Ectodermal cell (in vitro differentiated cells): ENCODE results near the gene PCSK5.

ENCODE experiments used
- H3K27ac ChIP-seq: 2 replicates; pipeline ENCODE4 v1.7.0; 2013; ENCODE audit warnings: mild to moderate bottlenecking, low read depth, low read length; ENCODE audit not compliant: insufficient read depth, poor library complexity, severe bottlenecking
- H3K27me3 ChIP-seq: 2 replicates; pipeline ENCODE4 v1.7.0; 2013; ENCODE audit warnings: mild to moderate bottlenecking, low read length; ENCODE audit not compliant: insufficient read depth, control insufficient read depth, poor library complexity, severe bottlenecking
- H3K36me3 ChIP-seq: one replicate; pipeline ENCODE4 v1.7.0; 2013; ENCODE audit warnings: low read length; ENCODE audit not compliant: control insufficient read depth, insufficient read depth
- H3K4me1 ChIP-seq: one replicate; pipeline ENCODE4 v1.7.0; 2013; ENCODE audit warnings: low read length; ENCODE audit not compliant: control insufficient read depth, insufficient read depth
- H3K4me3 ChIP-seq: 2 replicates; pipeline ENCODE4 v1.7.0; 2013; ENCODE audit warnings: low read depth, low read length, control low read depth; ENCODE audit not compliant: insufficient read depth
- H3K9me3 ChIP-seq: 2 replicates; pipeline ENCODE4 v1.7.0; 2013; ENCODE audit warnings: mild to moderate bottlenecking, low read length, moderate library complexity; ENCODE audit not compliant: control insufficient read depth
- WGBS, 2 experiments: methylation state at CpG; one replicate each; pipeline ENCODE4 v1.1.7; 2013; ENCODE audit warnings: missing lambda C conversion rate in 2 of 2; 5-methylcytosine and 5-hydroxymethylcytosine counted together

PCSK5 gene

GRCh38 chr9:76101075-76101474 lies 210.6 kb downstream of the PCSK5 start:
- Histone ChIP-seq H3K4me1 (no peaks in the 10 kb centered on the region), H3K9me3 (no peaks in the 10 kb centered on the region), H3K27me3 (no peaks in the 10 kb centered on the region), H3K27ac (no peak overlapping the region), H3K4me3 (no peak overlapping the region), H3K36me3 (no peaks in the 10 kb centered on the region)
- WGBS, 2 experiments, result 79 to 80% methylated on average over 5 of the region's 5 CpGs

DNA sequence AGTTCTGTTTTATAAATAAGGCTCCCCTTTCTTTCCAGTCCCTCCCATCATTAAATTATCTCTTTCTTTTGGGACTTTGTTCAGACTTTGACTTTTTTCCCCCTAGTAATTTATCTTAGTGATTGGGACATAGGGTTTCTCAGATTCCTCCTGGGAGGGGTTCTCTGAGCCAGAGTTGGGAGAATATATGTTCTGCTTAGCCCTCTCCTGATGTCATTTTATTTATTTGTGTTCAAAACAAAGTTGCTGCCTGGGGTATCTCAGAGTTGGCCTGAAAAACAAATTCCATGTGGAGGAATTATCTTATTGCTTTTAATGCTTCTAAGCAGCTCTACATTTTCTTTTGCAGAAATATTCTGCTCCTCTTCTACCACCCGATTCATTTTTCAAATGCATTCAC lies 211.0 kb downstream of the PCSK5 start:
- 100% methylated on average over 1 of the region's 1 CpG for WGBS, 2 experiments
- Histone ChIP-seq H3K4me3 (no peak overlapping the region), H3K27me3 (no peaks in the 10 kb centered on the region), H3K4me1 (no peaks in the 10 kb centered on the region), H3K36me3 (no peaks in the 10 kb centered on the region), H3K27ac (no peak overlapping the region), H3K9me3 (no peaks in the 10 kb centered on the region)

DNA sequence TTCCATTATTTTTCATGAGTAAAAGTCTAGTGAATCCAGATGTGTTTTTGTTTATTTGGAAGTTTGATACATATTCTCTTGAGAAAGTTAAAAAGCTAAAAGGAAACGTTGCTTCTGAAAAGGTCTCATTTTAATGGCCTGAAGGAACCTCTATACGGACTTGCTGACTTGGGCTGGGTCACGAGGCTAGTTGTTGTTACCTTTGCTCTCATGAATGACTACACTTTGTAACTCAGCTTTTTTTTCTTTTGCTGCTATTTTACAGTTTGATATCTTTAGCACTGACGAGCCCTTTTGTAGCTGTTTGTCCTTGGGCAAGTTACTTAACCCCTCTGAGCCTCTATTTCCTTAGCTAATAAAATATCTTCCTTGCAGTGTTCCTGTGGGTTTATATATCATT lies 211.5 kb downstream of the PCSK5 start:
- Histone ChIP-seq H3K4me1 (no peaks in the 10 kb centered on the region), H3K36me3 (no peaks in the 10 kb centered on the region), H3K27me3 (no peaks in the 10 kb centered on the region), H3K27ac (no peak overlapping the region), H3K4me3 (no peak overlapping the region), H3K9me3 (no peaks in the 10 kb centered on the region)
- whole genome bisulfite sequencing, 2 experiments, result 88 to 92% methylated on average over 4 of the region's 4 CpGs

- no peaks in the 10 kb centered on the region for H3K9me3 ChIP-seq
- no peaks in the 10 kb centered on the region for H3K36me3 ChIP-seq
- no peaks in the 10 kb centered on the region for H3K4me1 ChIP-seq
- H3K27me3 ChIP-seq, result no peaks in the 10 kb centered on the region
- no peak overlapping the region for H3K4me3 ChIP-seq
- H3K27ac ChIP-seq, result no peak overlapping the region
- WGBS, 2 experiments, result 94 to 95% methylated on average over 5 to 6 of the region's 6 CpGs
Observed at GRCh38 chr9:76103531-76104315, 213.2 kb downstream of the PCSK5 start.

- no peak overlapping the region for H3K27ac ChIP-seq
- H3K9me3 ChIP-seq, result no peaks in the 10 kb centered on the region
- H3K36me3 ChIP-seq, result no peaks in the 10 kb centered on the region
- 94 to 96% methylated on average over 4 of the region's 4 CpGs for WGBS, 2 experiments
- no peaks in the 10 kb centered on the region for H3K27me3 ChIP-seq
- H3K4me1 ChIP-seq, result no peaks in the 10 kb centered on the region
- H3K4me3 ChIP-seq, result no peak overlapping the region
Observed at GRCh38 chr9:76107482-76107881, 217.0 kb downstream of the PCSK5 start.

GRCh38 chr9:76109953-76110352 lies 219.5 kb downstream of the PCSK5 start:
- Histone ChIP-seq H3K4me1 (no peaks in the 10 kb centered on the region), H3K27me3 (no peaks in the 10 kb centered on the region), H3K9me3 (no peaks in the 10 kb centered on the region), H3K4me3 (no peak overlapping the region), H3K27ac (no peak overlapping the region), H3K36me3 (no peaks in the 10 kb centered on the region)
- WGBS, 2 experiments, result 85 to 92% methylated on average over 2 of the region's 2 CpGs

DNA sequence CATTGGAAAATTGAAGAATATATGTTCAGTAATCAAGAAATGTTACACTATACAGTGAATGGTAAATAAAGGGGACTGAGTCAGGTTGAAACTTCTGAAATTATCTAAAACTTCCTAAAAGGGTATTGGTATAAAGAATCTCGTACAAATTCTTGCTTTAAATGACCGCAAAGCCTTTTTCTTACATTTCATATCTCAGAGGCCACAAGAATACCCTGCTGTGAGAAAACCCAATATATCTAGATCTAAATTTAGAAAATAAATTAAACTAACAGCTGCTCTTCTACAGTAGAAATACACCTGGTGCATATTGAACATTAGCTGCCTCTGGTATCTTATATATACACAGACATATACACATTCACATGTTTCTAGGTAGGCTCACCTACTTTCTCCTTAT lies 221.7 kb downstream of the PCSK5 start:
- Histone ChIP-seq H3K36me3 (no peaks in the 10 kb centered on the region), H3K4me1 (no peaks in the 10 kb centered on the region), H3K27ac (no peak overlapping the region), H3K27me3 (no peaks in the 10 kb centered on the region), H3K9me3 (no peaks in the 10 kb centered on the region), H3K4me3 (no peak overlapping the region)
- 92 to 100% methylated on average over 2 of the region's 2 CpGs for WGBS, 2 experiments

GRCh38 chr9:76114144-76114543 lies 223.7 kb downstream of the PCSK5 start:
- H3K36me3 ChIP-seq, result no peaks in the 10 kb centered on the region
- WGBS, 2 experiments, result 94 to 95% methylated on average over 3 of the region's 3 CpGs
- no peaks in the 10 kb centered on the region for H3K27me3 ChIP-seq
- H3K27ac ChIP-seq, result no peak overlapping the region
- H3K4me1 ChIP-seq, result no peaks in the 10 kb centered on the region
- H3K9me3 ChIP-seq, result no peaks in the 10 kb centered on the region
- H3K4me3 ChIP-seq, result no peak overlapping the region

DNA sequence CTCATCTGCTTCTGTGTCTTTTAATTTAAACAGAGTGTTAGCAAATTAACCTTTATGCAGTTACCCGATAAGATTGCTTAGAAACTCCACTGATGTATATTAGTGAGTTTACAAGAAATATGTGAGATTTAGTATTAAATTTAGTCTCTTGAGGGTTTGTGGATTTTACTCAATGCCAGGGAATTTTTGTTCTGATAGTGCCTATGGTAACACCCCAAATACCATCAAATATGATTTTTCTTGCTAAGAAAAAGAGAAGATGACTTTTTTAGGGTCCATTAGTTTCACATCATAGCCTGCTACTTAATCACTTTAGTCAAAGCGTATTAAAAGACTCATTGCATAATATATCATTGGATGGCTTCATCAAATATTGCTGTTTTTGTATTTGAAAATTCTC lies 224.9 kb downstream of the PCSK5 start:
- no peak overlapping the region for H3K4me3 ChIP-seq
- H3K9me3 ChIP-seq, result no peaks in the 10 kb centered on the region
- 94% methylated on average over 1 of the region's 2 CpGs; no CpG with 5 or more reads in 1 of the 2 experiments for WGBS, 2 experiments
- no peaks in the 10 kb centered on the region for H3K27me3 ChIP-seq
- no peak overlapping the region for H3K27ac ChIP-seq
- H3K4me1 ChIP-seq, result no peaks in the 10 kb centered on the region
- H3K36me3 ChIP-seq, result no peaks in the 10 kb centered on the region

GRCh38 chr9:76115982-76116646 lies 225.6 kb downstream of the PCSK5 start:
- H3K4me1 ChIP-seq, result no peaks in the 10 kb centered on the region
- H3K27me3 ChIP-seq, result no peaks in the 10 kb centered on the region
- no peak overlapping the region for H3K27ac ChIP-seq
- no peak overlapping the region for H3K4me3 ChIP-seq
- WGBS, 2 experiments, result 86 to 100% methylated on average over 2 of the region's 2 CpGs
- H3K36me3 ChIP-seq, result no peaks in the 10 kb centered on the region
- no peaks in the 10 kb centered on the region for H3K9me3 ChIP-seq
